Middle frontal gyrus (tissue), 1 donor: ENCODE measurements around the gene GLE1.

Experiments used
- DNase-seq: peaks from one replicate; pipeline ENCODE4 v3.0.0-alpha.2; 2015; ENCODE audit warnings: low spot score; ENCODE audit errors: extremely low spot score

Gene GLE1

GRCh38 chr9:128588581-128589233 lies 84.2 kb downstream of the GLE1 start:
- no peak for DNase-seq
